ENCODE results near the gene ANKRD13D. TPM values are rescaled to one million over a fixed set of nuclear protein-coding genes. Genes with fewer than 3 reads are reported as not detected.
"Not testable (repeated sequence)": the region's sequence is repeated elsewhere in the genome, so short reads cannot be mapped to it uniquely, and the experiment has no call there.

Gene ANKRD13D
- total RNA-seq, 1 experiment from 2014 or later = 107 TPM

DNA sequence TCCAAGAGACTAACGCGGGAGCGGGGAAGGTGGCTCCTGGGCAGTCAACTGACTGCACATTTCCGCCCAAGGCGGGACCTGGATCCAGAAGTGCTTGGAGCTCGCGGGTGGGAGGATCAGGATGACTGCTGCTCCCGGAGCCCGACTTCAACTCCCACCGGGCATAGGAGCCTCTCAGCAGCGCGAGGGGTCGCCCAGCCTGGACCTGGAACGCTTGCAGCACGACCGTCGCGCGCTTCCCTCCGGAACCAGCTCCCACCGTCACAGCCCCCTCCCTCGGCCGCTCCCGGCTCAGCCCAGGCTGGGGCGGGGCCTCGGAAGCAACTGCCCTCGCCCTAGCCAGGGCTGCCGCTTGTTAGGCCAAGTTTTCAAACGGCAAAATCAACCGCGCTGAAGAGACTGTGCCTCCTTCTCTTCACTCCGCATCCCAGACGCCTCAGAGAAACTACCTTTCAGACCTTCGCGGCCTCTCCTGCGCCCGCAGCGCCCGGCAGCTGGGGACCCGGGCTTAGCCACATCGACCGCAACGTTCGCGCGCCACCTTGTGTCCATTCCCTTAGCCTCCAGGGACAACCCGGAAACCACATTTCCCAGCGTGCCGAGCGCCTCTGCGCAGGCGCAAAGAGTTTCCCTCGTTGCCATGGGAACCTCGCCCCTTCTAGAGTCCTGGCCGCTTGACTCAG, 28.2 kb downstream of the ANKRD13D start:
- peak; percentile 100 for DNase-seq (ENCODE audit: low spot score)

DNA sequence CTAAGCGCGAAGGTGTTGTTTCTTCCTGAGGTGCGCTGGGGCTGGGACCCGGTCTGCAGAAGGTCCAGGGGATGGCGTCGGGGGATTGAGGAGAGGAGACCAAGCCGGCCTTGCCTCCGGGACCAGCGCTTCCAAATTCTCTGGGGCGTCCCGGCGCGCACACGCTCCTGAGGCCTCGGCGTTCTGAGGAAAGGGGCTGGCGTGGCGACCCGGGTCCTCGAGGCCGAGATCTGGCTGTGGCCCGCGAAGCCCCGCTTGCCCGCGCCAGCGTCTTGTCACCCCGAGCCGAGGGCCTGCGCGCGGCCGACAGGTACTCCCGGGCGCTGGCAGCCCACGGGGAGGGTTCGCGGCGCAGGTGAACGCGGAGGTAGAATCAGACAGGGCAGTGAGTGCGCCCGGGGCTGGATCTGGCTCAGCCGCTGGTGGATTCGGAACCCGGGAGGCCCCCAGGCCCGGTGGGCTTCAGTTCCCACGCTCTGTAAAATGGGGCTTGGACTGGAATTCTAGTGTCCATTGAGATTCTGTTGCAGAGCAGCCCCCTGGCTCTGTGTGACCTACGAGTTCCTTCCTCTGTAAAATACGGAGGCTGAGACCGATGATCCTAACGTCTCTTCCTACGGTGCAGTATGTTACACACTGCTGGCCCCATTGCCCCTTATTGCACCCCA, 28.9 kb downstream of the ANKRD13D start:
- DNase-seq (ENCODE audit: low spot score) = peak; percentile 53

DNA sequence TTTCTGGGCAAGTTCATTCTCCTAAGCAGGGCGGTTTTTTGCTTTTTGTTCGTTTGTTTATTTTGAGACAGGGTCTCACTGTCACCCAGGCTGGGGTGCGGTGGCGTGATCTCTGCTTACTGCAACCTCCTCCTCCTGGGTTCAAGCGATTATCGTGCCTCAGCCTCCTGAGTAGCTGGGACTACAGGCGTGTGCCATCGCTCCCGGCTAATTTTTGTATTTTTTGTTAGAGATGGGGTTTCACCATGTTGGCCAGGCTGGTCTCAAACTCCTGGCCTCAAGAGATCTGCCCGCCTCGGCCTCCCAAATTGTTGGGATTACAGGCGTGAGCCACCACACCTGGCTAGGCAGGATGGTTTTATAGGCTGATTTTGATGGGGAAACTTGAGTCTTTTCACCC, 29.8 kb downstream of the ANKRD13D start:
- not testable (repeated sequence) for DNase-seq (ENCODE audit: low spot score)

DNA sequence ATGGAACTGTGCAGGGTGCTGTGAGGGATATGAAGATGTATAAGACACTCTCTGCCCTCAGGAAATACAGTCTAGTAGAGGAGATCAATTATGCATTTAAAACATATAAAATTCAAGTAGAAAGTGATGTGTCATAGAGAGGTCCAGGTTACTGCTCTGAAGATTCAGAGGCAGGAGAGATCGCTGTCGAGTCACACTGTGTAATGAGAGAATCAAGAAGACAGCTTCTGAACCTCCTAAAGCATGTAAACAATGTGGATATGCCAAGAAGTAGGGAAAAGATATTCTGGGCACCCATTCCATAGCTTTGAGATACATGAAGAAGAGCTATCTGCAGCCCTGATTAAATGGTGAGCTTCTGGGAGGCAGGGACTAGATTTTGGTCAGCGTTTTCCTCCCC, 30.9 kb downstream of the ANKRD13D start:
- no peak for DNase-seq (ENCODE audit: low spot score)

DNA sequence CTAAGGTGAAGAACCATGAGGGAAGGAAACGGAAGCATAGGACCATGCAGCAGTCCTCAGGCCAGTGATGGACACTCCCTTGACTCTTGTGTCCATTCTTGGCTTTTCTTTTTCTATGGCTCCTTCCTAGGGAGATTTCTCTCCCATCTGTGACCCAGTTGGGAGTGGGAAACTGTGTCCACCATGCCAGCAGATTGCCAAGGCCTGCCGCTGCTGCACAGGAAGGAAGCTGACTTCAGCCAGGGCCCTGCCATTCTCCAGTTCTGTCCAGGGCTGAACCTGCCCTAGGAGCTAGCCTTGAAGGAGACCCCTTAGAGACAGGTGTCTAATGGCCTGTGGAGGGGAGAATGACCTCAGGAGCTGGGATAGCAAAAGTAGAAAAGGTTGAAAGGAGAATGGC, 31.6 kb downstream of the ANKRD13D start:
- DNase-seq (ENCODE audit: low spot score) = no peak

DNA sequence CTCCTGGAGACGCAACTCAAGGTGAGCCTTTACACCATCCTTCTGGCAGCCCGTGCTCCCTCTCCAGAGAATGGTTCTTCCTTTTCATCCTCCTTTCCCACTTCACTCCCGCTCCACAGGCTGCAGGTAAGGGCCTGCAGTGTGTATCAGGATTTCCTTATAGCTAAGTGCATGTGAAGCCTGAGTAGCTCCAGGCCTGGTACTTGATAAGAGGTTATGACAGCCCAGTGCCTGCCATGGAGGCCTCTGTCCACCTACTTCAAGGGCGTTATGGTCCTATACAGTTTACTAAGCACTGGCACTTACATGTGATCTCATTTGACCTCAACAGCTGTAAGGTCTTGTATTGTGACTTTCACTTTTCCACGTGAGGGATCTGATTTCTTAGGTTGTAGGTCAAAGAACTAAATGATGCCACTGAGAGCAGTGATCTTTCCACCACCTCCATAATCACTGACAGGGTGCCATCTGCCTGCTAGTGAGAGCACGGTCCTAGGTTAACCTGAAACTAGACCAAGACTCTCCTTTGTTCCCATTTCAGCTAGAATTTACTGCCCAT, 32.3 kb downstream of the ANKRD13D start:
- no peak for DNase-seq (ENCODE audit: low spot score)

DNA sequence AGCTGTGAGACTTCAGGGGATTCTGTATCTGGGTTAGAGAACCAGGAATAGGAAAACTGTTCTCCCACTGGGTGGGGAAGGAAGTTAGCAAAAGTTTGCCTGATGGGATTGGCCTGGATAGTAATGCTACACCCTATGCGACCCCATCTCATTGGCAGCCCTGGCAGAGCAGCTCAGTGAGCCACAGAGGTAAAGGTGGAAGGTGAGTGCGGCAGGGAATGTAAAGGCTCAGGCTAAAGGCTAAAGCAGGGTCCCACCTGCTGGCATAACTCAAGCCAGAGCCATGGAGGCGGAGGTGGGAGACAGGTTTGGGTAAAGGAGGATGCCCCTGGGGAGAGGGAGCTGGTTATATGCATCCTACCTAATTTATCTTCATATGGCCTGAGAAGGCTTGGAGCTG, 32.9 kb downstream of the ANKRD13D start:
- DNase-seq (ENCODE audit: low spot score) = no peak

DNA sequence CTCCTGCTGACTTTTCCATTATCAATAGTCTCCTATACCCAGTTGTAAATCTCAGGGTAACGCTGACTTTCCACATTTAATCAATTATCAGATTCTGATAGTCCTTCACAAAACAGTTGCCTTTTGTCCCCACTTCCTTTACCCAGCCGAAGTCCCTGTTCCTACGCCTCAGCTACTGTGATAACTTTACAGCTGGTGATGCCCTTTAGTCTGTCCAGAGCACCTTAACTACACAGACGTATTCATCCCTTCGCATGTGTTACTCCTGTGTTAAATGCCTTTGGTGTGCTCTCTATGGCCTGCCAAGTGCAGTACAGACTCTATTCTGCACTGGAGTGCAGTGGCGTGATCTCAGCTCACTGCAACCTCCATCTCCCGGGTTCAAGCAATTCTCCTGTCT, 34.4 kb downstream of the ANKRD13D start:
- DNase-seq (ENCODE audit: low spot score) = no peak

DNA sequence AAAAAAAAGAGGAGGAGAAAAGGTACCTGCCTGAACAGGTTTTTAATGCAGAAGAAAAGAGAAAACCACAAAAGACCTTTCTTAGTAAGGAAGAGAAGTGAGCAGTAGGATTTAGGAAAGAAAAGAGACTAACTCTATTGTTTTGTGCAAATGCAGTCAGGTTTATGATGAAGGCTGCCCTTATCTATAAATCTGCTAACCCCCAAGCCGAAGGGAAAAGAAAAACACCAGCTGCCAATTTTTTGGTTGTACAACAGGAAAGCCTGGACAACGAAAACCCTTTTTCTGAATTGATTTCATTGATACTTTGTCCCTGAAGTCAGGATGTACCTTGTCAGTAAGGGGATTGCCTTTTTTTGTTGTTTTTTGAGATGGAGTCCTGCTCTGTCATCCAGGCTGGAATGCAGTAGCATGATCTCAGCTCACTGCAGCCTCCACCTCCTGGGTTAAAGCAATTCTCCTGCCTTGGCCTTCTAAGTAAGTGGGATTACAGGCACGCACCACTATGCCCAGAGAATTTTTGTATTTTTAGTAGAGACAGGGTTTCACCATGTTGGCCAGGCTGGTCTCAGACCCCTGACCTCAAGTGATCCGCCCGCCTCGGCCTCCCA, 43.1 kb downstream of the ANKRD13D start:
- DNase-seq (ENCODE audit: low spot score) = no peak

DNA sequence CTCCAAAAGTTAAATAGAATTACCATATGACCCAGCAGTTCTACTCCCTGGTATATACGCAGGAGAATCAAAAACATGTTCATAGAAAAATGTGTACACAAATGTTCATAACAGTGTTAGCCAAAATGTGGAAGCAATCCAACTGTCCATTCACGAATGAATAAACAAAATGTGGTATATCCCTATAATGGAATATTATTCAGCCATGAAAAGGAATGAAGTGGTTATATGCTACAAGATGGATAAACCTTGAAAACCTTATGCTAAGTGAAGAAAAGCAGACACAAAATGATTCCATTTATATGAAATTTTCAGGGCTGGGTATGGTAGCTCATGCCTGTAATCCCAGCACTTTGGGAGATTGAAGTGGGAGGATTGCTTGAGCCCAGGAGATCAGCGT, 48.2 kb downstream of the ANKRD13D start:
- DNase-seq (ENCODE audit: low spot score) = no peak

DNA sequence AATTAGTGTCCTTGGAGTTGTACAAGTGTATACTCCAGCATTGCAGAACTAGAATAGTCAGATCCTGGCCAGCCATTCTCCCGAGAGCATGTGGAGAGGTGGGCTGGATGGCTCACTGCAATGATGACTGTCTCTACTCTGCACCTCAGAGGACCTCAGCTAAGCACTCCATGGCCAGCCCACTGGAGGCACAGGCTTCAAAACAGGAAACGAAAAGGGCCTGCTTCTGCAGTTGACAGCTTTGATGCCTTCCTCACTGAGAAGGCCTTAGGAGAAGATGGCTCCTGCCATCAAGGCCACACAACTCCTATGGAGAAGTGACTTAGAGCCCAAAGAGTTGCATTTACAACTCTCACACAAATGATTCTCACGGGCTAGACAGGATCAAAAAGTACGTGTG, 55.2 kb downstream of the ANKRD13D start:
- DNase-seq (ENCODE audit: low spot score) = no peak

DNA sequence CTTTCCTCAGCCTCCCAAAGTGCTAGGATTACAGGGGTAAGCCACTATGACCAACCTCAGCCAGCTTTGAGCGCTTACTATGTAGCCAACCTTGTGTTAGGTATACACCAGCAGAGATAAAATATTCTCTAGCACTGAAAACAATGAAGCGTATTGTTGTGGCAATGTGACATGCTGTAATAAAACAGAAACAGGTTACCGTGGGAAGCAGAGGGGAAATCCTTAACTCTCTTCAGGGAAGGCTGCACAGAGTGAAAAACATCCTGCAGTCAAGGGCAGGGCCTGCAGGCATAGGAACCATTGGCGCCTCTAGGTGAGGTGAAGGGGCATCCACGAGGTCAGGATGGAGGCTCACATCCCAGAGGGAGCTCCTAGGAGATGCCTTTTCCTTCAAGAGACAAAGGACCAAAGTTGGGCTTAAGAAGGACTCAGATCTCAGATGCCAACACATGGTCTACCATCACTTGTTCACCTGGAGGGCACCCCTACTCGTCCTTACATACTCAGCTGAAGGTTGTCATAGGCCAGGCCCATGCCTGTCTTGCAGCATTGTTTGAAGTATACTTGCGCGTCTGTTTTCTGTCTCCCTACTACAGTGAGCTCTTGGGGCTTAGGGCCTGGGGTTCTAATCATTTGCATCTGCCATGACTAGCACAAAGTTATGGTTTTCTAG, 56.3 kb downstream of the ANKRD13D start:
- DNase-seq (ENCODE audit: low spot score) = peak; percentile 61

DNA sequence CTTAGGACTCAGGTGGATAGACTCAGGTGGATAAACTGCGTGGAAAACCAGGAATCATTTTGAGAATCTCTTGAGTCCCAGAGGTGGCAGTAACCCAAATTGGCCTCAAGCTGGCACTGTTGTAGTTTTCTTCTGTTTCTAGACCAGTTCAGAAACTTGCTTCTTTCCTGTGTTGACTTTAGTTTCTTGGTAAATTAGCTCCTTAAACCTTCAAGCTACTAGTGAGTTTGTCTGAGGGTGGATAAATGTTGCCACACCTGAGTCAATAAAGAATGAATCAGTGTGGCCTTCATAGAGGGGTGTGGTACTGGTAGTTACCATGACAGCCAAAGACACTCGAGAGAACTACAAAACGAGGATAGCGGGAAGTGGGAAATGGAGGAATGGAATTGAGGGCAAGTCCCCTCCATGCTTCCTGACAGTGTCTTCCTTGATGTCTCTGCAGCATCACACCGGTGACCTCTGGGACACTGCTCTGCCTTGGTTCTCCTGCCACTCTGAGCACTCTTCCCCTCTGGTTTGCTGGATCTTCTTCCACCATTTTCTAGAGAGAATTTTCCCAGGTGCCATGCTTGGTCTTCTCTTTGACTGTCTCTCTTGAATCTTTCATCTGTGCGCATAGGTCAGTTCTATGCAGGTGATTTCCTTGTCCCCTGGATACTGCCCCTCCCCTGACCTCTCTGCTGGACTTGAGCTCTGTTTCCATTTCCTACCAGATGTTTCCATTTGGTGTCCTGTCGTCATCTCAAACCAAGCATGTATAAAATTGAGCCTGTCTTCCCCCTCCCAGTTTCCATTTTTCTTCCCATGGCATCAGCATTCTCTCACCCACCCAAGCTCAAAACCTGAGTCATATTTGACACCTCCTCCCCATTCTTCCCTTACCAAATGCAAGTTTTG, 57.1 kb downstream of the ANKRD13D start:
- DNase-seq (ENCODE audit: low spot score) = peak; percentile 96

DNA sequence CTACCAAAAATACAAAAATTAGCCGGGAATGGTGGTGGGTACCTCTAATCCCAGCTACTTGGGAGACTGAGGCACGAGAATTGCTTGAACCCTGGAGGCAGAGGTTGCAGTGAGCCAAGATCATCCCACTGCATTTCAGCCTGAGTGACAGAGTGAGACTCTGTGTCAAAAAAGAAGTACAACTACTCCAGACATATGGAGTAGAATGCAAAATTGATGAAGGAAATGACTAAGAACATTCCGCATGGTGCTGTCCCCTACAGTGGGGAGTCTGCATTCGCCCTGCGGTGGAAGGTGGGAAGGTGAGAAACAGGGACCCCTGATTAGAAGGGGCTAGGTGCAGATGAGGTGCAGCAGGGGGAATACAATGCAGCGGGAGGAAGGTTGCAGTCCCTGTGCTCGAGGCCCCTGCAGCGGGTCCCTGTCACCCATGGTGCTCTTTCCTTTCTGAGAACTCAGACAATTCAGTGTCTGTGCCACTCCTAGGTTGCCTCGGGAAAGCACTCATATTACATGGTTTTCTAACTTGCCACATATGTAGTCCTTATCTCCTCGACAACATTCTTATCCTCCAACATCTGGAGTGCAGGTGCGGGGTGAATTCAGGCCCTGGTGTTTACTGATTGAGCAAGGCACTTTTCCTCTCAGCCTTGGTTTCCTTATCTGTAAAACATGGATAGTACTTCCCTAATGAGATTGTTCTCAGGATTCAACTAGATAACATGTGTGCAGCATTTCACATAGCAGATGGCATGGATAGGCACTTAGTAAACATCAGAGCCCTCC, 59.1 kb downstream of the ANKRD13D start:
- no peak for DNase-seq (ENCODE audit: low spot score)

DNA sequence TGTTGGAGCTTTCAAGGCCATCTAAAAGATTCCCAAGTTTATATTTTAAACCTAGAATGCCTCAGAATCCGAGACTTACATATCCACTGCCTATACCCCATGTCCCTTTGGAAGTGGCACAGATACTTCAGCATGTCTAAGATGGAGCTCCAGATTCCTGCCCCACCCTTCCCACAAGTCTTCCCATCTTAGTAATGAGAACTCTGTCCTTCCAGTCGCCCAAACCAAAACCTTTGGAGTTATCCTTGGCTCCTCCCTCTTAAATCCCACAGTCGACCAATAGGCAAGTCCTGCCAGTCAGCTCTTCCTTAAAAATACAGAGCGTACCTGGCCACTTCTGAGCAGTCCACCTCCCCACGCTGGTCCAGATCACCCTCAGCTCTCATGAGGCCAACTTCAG, 59.9 kb downstream of the ANKRD13D start:
- DNase-seq (ENCODE audit: low spot score) = no peak

DNA sequence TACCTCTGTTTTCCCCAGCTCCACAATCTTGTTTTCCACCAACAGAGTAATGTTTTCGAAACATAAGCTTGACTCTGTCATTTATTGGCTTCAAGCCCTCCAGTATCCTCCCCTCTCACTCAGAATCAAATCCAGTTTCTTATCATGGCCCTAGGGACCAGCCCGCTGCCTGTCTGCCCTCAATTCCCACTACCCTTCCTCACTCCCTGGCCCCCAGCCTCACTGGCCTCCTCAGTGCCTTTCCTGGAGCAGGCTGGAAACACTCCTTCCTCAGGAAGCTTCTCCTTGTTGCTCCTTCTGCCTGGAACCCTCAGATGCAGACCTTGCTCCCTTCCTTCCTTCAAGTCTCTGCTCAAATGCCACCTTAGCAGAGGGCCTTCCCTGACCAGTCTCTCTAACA, 60.4 kb downstream of the ANKRD13D start:
- DNase-seq (ENCODE audit: low spot score) = no peak

DNA sequence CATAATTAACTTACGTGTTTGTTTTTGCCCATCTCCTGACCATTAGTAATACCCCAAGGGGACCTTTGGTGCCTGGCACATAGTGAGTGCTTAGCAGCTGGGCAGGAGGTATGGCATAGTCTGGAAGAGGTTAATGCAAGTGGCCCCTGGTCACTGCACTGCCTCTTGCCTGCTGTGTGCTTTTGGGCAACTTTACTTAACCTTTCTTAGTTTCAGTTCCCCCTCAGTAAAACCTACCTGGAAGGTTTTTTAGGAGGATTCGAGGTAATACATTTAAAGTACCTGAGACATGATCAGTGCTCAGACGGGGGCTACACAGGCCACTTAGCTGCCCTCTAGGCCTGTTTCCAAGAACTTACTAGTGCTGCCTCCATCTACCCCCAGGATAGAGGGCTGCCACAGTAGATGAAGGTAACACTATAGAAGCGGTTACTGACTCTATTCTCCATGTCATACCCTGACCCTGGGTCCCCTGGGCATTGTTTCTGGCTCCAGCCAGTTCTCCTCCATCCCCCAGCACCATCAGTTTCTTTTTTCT, 60.9 kb downstream of the ANKRD13D start:
- no peak for DNase-seq (ENCODE audit: low spot score)

DNA sequence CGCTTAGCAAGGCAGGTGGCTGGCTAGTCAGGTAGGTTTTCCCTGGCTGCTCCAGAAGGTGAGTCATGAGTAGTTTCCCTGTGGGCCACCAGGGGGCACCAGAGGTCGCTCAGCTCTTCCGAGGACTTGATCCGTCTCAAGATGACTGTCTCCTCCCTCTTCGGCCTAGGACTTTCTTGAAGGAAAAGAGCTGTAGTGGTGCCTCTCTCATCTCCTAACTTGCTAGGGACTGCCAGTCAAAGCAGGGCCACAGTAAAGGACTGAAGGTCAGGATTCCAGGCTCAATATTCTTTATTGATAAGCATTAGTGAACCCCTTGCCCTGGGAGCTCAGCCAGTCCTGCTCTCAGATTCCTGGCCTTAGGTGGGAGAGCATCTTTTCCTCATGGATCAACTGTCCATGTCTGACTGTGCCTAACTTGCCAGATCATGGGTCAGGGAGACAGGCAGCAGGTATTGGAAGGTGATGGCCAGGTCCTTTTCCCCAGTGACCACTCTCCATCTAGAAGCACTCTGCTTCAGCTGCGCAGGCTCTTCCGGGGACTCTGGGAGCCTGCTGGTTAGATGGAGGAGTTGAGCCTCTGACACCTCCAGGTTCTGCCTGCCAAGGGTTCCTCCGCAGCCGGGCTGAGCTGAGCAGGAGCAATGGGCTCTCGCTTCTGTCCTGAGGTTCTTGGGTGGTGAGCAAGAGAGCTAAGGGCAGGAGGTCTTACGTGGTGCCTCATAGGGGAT, 62.3 kb downstream of the ANKRD13D start:
- peak; percentile 94 for DNase-seq (ENCODE audit: low spot score)
